Activated naive CD4-positive, alpha-beta T cell (primary cell): ENCODE results near the gene NUDT4.

Experiments used
- DNase-seq, 4 experiments: peaks; one replicate each; lab custom pipeline; 2025; lab: John Stamatoyannopoulos, UW

The NUDT4 gene

GRCh38 chr12:93377252-93378195, at the start of gene NUDT4:
Gene NUDT4 (plus strand): TSS chr12:93377925. CDS start chr12:93378323, 398 bp downstream.
- peak; percentile 88 to 98 (median 94) for DNase-seq

GRCh38 chr12:93333054-93333453, 44.7 kb upstream of the NUDT4 start:
- DNase-seq: no peak

DNA sequence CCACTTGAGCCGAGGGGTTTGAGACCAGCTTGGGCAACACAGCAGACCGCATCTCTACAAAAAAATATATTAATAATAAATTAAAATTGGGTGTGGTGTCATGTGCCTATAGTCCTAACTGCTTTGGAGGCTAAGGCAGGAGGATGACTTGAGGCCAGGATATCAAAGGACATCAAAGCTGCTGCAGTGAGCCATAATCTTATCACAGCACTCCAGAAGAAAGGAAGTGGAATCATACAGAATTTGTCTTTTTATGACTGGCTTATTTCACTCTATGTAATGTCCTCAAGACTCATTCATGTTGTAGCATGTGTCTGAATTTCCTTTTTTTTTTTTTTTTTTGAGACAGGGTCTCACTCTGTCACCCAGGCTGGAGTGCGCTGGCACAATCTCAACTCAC, 43.9 kb upstream of the NUDT4 start:
- no peak for DNase-seq

GRCh38 chr12:93335603-93336162, 42.0 kb upstream of the NUDT4 start:
- DNase-seq: no peak

- DNase-seq: no peak
Measured at GRCh38 chr12:93336291-93336741, 41.4 kb upstream of the NUDT4 start.

DNA sequence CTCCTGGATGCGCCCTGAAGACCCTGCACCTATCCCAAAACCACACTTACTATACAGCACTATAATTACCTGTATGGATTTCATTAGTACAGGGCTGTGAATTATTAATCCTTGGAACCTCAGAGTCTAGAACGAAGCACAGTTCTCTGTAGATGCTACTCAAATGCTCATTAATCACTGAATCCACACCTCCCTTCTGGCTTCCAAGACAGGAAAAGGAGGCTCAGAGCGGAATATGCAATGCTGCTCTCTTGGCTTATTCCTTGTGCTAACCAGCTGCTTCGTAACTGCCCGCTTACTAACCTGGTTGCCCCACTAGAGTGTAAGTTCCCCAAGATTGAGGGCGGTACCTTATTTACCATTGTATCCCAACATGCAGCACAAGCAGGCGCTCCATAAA, 39.1 kb upstream of the NUDT4 start:
- DNase-seq: no peak

DNA sequence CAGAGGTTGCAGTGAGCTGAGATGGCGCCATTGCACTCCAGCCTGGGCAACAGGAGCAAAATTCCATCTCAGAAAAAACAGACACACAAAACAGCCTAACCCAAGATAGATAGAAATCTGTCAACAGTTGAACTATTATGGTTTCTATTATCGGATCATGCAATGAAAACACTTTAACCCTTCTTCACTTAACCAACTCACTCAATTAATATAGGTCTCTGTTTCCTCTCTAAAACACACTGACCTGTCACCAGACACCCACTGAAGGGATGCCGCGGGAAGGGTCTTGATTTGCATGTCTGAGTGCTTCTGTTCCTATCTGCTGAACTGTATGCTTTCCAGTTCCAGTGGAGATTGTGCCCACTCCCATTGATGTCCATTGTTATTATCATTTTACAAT, 38.0 kb upstream of the NUDT4 start:
- no peak for DNase-seq

DNA sequence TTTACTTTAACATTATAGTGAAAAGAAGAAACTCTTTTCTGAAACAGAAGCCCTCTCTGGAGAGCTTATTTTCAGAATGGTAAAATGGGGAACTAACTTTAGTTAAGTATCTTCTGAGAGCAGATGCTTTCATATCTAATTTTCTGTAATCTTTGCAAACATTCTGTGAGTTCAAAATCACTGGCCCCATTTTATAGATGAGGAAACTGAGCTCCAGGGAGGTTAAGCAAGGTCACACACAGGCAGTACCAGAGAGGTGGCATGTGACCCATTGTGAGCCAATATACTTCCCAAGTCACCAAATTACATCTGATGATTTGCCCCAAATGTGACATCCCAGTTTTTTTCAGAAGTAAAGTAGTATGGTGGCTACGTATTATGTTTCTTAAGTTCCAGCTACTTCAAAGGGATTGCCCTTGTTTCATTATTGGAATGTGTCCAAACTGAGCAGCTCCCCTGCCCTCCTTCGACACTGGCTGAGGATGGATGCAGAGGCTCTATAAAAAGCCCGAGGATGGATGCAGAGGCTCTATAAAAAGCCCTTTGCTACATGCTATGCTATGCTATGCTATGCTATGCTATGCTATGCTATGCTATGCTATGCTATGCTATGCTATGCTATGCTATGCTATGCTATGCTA, 36.2 kb upstream of the NUDT4 start:
- DNase-seq: no peak

- no peak for DNase-seq
Measured at GRCh38 chr12:93347054-93347785, 30.5 kb upstream of the NUDT4 start.

GRCh38 chr12:93348575-93349435, 28.9 kb upstream of the NUDT4 start:
- no peak for DNase-seq

DNA sequence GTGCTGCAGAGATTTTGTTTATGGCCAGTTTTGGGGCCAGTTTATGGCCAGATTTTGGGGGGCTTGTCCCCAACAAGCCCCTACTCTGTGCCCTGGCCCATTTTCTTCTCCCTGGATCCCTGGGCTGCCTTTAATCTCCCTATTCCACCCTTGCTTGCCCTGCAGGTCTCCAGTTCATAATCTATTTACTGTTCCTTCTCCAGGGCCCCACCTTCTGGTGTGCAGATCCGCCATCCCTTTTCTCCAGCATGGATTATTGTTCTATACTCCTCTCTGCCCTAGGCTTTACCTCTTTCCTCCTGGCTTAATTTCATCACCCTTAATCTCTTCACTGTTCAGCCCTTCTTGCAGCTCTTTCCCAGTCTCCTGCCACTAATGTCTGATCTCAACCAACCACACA, 26.0 kb upstream of the NUDT4 start:
- DNase-seq: no peak

GRCh38 chr12:93352321-93352720, 25.4 kb upstream of the NUDT4 start:
- no peak for DNase-seq

DNA sequence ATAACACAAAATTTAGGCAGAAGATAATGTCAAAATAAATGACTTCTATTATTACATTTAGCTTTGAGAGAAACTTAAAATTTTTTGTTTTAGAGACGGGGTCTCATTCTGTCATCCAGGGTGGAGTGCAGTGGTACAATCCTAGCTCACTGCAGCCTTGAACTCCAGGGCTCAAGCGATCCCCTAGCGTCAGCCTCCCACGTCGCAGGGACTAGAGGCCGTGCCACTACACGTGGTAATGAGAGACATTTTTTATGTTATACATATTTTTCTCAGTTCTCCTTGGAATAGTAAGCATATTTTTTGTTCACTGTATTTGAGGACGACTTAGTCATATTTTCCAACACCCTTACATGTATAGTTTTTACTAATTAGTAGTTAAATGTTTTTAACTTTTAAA, 21.5 kb upstream of the NUDT4 start:
- DNase-seq: no peak

- DNase-seq: no peak
Measured at GRCh38 chr12:93358058-93358457, 19.7 kb upstream of the NUDT4 start.

- DNase-seq: no peak
Measured at GRCh38 chr12:93358821-93359220, 18.9 kb upstream of the NUDT4 start.

DNA sequence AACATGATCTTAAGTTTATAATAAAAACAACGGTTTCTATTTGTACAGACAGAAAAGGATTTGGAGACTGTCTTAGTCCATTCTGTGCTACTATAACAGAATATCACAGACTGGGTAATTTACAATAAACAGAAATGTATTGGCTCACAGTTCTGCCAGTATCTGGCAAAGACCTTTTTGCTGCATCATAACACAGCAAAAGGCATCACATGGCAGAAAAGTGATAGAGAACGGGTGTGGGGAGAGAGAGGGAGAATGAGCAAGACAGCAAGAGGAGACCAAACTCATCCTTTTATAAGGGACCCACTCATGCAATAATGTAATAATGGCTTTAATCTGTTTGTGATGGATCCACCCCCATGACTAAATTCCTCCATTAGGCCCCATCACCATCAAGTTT, 17.0 kb upstream of the NUDT4 start:
- no peak for DNase-seq

DNA sequence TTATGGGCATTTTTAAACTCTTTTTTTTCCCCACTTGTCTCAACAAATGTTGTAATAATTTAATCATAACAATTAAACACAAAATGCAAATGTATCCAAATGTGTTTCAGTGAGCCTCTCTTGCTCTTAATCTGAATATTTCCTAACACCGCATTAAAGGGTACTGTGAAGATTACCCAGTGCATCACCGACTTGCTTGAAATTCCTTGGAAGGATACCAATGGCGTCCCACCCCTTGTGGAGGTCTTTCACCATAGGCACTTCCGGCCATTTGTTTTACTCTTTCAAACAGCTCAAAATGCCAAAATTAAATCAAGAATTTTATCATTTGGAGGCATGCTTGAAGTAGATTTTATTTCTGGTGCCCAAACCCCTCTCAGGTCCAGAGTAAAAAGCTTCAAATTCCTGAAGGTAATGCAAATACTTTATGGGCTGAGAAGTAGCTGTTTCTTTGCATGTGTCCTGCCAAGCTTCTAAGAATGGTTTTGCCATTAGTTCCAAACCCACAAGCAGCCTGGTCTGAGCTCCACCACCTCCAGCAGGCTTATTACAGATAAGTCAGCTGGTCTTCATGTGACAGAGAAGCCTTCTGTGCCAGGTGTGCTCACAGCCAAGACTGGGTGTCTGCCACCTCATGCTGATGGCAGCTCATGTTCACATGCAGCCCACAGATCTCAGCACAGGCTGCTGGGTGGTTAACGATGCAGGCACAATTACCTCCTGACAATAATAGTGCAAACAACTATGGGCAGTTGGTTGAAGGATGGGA, 16.4 kb upstream of the NUDT4 start:
- no peak for DNase-seq

DNA sequence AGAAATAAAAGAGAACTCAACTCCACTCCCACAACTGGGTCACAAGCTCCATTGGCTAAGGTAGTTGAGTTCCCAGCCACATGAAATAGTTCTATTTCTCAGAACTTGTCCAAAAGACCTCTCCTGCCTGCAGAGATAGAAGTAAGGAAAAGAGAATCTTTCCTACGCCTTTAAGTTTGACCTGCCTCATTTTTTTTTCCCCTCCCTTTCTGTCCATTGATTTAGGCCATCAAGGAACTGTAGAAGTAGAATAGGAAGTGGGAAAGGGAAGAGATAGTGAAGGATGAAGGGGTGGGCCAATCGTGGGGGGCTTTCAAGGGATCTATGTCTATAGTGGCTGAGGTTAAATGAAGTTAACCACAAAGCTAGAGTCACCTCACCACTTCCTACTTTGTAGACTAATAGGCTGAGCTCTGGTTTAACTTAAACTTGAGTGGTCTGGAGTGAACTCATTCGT, 13.9 kb upstream of the NUDT4 start:
- DNase-seq: no peak

DNA sequence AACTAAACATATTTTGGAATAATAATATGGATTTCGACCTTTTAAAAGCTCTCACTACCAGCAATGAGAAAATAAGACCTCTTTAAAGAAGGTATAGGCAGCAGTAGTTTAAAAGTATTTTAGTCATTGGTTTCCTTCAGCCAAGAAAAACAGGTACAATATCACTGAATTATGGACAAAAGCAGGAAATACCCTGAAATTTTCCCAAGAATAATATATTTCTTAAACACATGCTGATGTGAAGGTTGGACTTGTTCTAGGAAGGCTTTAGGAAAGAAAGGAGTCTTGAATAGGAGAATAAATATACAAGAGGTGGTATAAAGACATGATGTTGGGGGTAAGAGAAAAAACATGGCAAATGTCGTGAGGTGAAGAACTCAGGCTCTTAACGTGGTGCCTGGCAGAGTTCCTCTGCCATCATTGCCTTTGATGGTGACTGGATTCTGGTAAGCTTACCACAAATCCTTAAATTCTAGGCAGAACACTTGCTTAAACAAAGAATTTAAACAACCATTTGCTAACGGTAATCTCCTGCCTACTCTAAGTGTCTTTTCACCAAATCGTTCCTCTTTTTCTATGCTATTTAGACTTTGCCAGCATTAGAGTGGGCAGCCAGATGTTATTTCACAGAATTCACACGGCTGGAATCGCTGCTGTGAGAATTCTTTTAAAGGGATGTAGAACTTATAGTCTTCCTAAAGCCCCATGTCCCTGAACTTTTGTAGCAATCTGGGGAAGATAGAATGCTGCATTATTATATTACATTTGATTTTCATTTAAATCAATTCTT, 11.9 kb upstream of the NUDT4 start:
- DNase-seq: no peak

GRCh38 chr12:93366422-93366821, 11.3 kb upstream of the NUDT4 start:
- no peak for DNase-seq
